ENCODE data around the gene MAST2.
"Not testable (repeated sequence)": the region's sequence is repeated elsewhere in the genome, so short reads cannot be mapped to it uniquely, and the experiment has no call there.

The MAST2 gene

GRCh38 chr1:45803299-45803780, at the start of gene MAST2:
Gene MAST2 (plus strand): TSS chr1:45803612. CDS start chr1:45803896, 284 bp downstream.
- DNase-seq: peak; percentile 81

- no peak for DNase-seq
These were observed 47.7 kb upstream of the MAST2 start for GRCh38 chr1:45755697-45756096.

- no peak for DNase-seq
These were observed 41.1 kb upstream of the MAST2 start for GRCh38 chr1:45762291-45762690.

- no peak for DNase-seq
These were observed 37.2 kb upstream of the MAST2 start for GRCh38 chr1:45765999-45766792.

- no peak for DNase-seq
These were observed 36.4 kb upstream of the MAST2 start for GRCh38 chr1:45767035-45767434.

GRCh38 chr1:45769261-45769932, 34.0 kb upstream of the MAST2 start:
- DNase-seq: no peak

GRCh38 chr1:45772971-45773370, 30.4 kb upstream of the MAST2 start:
- DNase-seq: no peak

- no peak for DNase-seq
These were observed 27.6 kb upstream of the MAST2 start for GRCh38 chr1:45775794-45776193.

GRCh38 chr1:45785583-45785982, 17.8 kb upstream of the MAST2 start:
- peak; percentile 48 for DNase-seq

GRCh38 chr1:45787905-45788304, 15.5 kb upstream of the MAST2 start:
- no peak for DNase-seq

- no peak for DNase-seq
These were observed 13.8 kb upstream of the MAST2 start for GRCh38 chr1:45789601-45790000.

GRCh38 chr1:45792744-45793143, 10.7 kb upstream of the MAST2 start:
- DNase-seq: no peak

- no peak for DNase-seq
These were observed 9.3 kb upstream of the MAST2 start for GRCh38 chr1:45793942-45794604.

GRCh38 chr1:45796381-45796780, 7.0 kb upstream of the MAST2 start:
- DNase-seq: no peak

- DNase-seq: no peak
These were observed 6.5 kb upstream of the MAST2 start for GRCh38 chr1:45796946-45797345.

- no peak for DNase-seq
These were observed 2.5 kb upstream of the MAST2 start for GRCh38 chr1:45800899-45801298.

GRCh38 chr1:45802343-45803298, 791 bp upstream of the MAST2 start:
- no peak for DNase-seq

GRCh38 chr1:45803781-45804668, 613 bp downstream of the MAST2 start:
- DNase-seq: not testable (repeated sequence)

- no peak for DNase-seq
These were observed 1.2 kb downstream of the MAST2 start for GRCh38 chr1:45804669-45804969.

GRCh38 chr1:45806129-45806528, 2.7 kb downstream of the MAST2 start:
- DNase-seq: no peak

GRCh38 chr1:45809761-45810160, 6.3 kb downstream of the MAST2 start:
- DNase-seq: no peak

- DNase-seq: no peak
These were observed 11.4 kb downstream of the MAST2 start for GRCh38 chr1:45814776-45815175.

All from CD4-positive, alpha-beta T cell treated with Interleukin-4 for 4 hours (primary cell).